Skeletal muscle tissue (tissue), 4 donors: ENCODE data around the gene PHACTR2. TPM values are rescaled to one million over a fixed set of nuclear protein-coding genes. Genes with fewer than 3 reads are reported as not detected.

Source experiments
- H3K27ac ChIP-seq: one replicate; pipeline ENCODE4 v1.7.0; 2013; ENCODE audit warnings: mild to moderate bottlenecking, low read depth, low read length, inconsistent platforms
- H3K27me3 ChIP-seq, 3 donors: one replicate each; pipeline ENCODE4 v1.7.0; 2013; ENCODE audit warnings: low read length in 3 of 3; ENCODE audit not compliant: control insufficient read depth in 3 of 3, insufficient read depth in 3 of 3
- H3K36me3 ChIP-seq, 3 donors: one replicate each; pipeline ENCODE4 v1.7.0; 2013; ENCODE audit warnings: low read length in 3 of 3; ENCODE audit not compliant: control insufficient read depth in 3 of 3, insufficient read depth in 3 of 3
- H3K4me1 ChIP-seq, 3 donors: one replicate each; pipeline ENCODE4 v1.7.0; 2013; ENCODE audit warnings: low read length in 3 of 3, mild to moderate bottlenecking in 3 of 3; ENCODE audit not compliant: control insufficient read depth in 3 of 3, insufficient read depth in 3 of 3
- H3K4me3 ChIP-seq, 3 donors: one replicate each; pipeline ENCODE4 v1.7.0; 2013; ENCODE audit warnings: low read length in 3 of 3
- H3K9ac ChIP-seq, 3 donors: one replicate each; pipeline ENCODE4 v1.7.0; 2013; ENCODE audit warnings: low read length in 3 of 3, mild to moderate bottlenecking in 3 of 3, moderate library complexity in 2 of 3, low read depth in 1 of 3
- H3K9me3 ChIP-seq, 3 donors: one replicate each; pipeline ENCODE4 v1.7.0; 2013; ENCODE audit warnings: low read length in 3 of 3; ENCODE audit not compliant: control insufficient read depth in 3 of 3
- total RNA-seq: library from RNA; depleted of rRNA; stranded (reverse); fragments of >200 nt; gene quantifications from one replicate; pipeline ENCODE4 v1.2.3, GENCODE V29; 2014
- donor health status: Osteomylitis.

PHACTR2 gene
- total RNA-seq, 1 donor from 2014 or later = 38.1 TPM

- H3K27me3 ChIP-seq = no peaks in the 10 kb centered on the region
- H3K4me3 ChIP-seq = no peak overlapping the region
- peak overlapping the region; percentile 18 for H3K27ac ChIP-seq
- H3K36me3 ChIP-seq = no peaks in the 10 kb centered on the region
- no peak overlapping the region for H3K9ac ChIP-seq
- peaks cover 2 to 30% (median 7%) of the 10 kb centered on the region in 3 donors for H3K4me1 ChIP-seq
- no peaks in the 10 kb centered on the region for H3K9me3 ChIP-seq
These were observed 9.8 kb downstream of the PHACTR2 start for GRCh38 chr6:143687591-143687990.

DNA sequence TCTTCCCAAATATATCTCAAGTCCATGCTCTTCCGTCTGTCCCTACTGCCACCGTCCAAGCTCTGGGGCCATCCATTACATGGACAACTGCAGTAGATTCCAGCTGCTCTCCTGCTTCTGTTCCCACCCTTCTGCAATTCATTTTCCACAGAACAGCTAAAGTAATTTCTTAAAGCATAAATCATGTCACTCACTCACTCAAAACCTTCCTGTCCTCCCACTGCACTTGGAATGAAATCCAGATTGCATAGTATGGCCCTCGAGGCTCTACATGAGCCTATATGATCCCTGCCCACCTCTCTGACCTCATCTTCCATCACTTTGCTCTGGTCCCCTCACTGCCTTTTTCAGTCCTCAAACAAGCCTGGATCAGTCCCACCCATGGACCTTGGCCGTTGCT is 10.9 kb downstream of the PHACTR2 start:
- peaks cover 2 to 30% (median 7%) of the 10 kb centered on the region in 3 donors for H3K4me1 ChIP-seq
- no peaks in the 10 kb centered on the region for H3K36me3 ChIP-seq
- H3K9ac ChIP-seq = no peak overlapping the region
- H3K4me3 ChIP-seq = no peak overlapping the region
- no peak overlapping the region for H3K27ac ChIP-seq
- H3K27me3 ChIP-seq = no peaks in the 10 kb centered on the region
- no peaks in the 10 kb centered on the region for H3K9me3 ChIP-seq

DNA sequence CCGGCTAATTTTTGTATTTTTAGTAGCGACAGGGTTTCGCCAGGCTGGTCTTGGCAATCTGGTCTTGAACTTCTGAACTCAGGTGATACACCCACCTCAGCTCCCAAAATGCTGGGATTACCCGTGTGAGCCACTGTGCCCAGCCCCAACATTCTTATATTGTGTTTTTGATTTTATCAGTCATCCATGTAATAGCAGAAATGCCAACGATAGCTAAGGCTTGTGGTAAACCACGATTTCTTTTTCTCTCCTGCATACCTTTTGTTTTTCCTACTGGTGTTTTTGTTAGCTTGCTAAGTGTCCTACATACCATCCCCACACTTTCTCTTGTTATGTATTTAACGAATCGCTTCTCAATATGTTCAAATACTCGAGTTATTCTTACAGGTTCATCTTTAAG is 12.1 kb downstream of the PHACTR2 start:
- Histone ChIP-seq H3K27me3 (no peaks in the 10 kb centered on the region), H3K9me3 (no peaks in the 10 kb centered on the region), H3K36me3 (no peaks in the 10 kb centered on the region), H3K27ac (no peak overlapping the region), H3K4me3 (no peak overlapping the region), H3K9ac (no peak overlapping the region), H3K4me1 (peaks cover 2 to 37% (median 7%) of the 10 kb centered on the region in 3 donors)

DNA sequence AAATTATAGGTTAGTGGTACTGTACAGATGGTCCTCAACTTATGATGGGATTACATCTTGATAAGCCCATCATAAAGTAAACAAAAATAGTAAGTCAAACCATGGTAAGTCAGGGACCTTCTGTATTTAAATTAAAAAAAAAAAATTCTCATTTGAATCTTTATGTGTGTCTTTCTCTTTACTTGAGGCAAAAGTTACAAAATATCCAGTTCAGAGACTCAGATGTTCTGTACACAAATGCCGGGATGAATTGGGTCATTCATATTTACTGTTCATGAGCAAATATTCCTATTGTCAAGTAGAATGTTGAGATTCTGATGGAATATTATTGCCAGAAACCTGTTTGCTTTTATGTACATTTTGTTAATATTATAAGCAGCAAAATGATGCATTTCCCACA is 13.4 kb downstream of the PHACTR2 start:
- Histone ChIP-seq H3K9ac (no peak overlapping the region), H3K9me3 (no peaks in the 10 kb centered on the region), H3K27ac (no peak overlapping the region), H3K4me3 (no peak overlapping the region), H3K4me1 (peaks cover 4 to 46% (median 7%) of the 10 kb centered on the region in 3 donors), H3K27me3 (no peaks in the 10 kb centered on the region), H3K36me3 (no peaks in the 10 kb centered on the region)

DNA sequence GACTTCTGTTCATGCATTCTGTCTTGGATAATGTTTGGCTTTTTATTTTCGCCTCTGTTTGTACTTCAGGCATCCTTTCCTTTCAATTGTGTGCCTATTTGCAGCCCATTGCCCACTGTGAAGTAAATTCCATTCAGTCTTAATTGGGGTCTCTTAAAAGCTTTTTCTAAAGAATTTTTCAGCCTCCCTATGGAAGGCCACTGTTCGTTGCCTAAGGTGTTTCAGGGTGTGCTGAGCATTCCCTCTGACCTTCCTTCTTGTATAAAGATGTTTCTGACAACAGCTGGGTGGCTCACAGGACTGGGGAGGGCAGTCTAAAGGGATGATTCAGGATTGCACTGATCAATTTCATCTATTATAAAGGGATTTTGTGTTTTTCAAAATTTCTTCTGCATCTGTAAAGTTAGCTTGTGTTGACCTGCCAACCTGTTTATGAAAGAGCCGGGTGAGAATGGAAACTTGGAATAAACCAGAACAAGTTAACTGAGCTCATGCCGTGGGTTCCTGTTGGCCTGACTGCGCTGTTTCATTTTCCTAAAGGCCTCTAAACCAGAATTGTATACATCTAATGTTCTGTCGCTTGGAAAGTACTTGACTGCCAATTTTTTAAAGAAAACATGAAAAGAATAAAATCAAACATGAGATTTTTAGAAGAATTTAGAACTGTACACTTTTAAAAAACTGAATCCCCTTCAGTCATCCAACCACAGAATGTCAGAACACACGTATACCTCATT is 14.3 kb downstream of the PHACTR2 start:
- no peaks in the 10 kb centered on the region for H3K27me3 ChIP-seq
- H3K4me1 ChIP-seq = peaks cover 2 to 48% (median 7%) of the 10 kb centered on the region in 3 donors
- no peak overlapping the region for H3K9ac ChIP-seq
- peak overlapping the region; percentile 1 for H3K27ac ChIP-seq
- no peaks in the 10 kb centered on the region for H3K36me3 ChIP-seq
- no peaks in the 10 kb centered on the region for H3K9me3 ChIP-seq
- H3K4me3 ChIP-seq = peak overlapping the region in 1 of 3 donors; percentile 5

- Histone ChIP-seq H3K27me3 (no peaks in the 10 kb centered on the region), H3K4me1 (peaks cover 2 to 47% (median 3%) of the 10 kb centered on the region in 3 donors), H3K4me3 (peak overlapping the region in 1 of 3 donors; percentile 5), H3K27ac (no peak overlapping the region), H3K9me3 (no peaks in the 10 kb centered on the region), H3K36me3 (no peaks in the 10 kb centered on the region), H3K9ac (no peak overlapping the region)
These were observed 14.9 kb downstream of the PHACTR2 start for GRCh38 chr6:143692696-143693095.

GRCh38 chr6:143694013-143694412 is 16.2 kb downstream of the PHACTR2 start:
- Histone ChIP-seq H3K36me3 (no peaks in the 10 kb centered on the region), H3K4me3 (no peak overlapping the region), H3K9ac (no peak overlapping the region), H3K27me3 (no peaks in the 10 kb centered on the region), H3K27ac (no peak overlapping the region), H3K4me1 (peaks cover 6 to 41% (median 6%) of the 10 kb centered on the region in 3 donors), H3K9me3 (no peaks in the 10 kb centered on the region)

DNA sequence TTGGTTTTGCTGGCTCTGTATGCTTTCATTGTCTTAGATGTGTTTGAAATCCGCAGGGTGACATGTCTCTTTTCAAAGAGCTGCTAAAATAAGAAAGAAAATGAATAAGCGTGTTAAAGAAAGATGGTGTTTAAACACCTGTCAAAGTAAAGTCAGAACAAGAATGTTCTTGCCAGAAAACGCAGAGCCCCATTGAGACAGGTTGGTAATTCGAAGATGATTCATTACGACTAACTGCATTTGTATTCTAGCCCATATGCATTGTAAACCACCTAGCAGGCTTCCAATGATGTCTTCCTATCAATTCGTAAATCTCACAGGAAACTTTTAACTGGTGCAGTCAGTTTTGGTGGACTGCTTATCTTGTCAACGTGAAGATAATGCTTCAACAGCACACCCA is 16.8 kb downstream of the PHACTR2 start:
- Histone ChIP-seq H3K27ac (no peak overlapping the region), H3K4me1 (peaks cover 8 to 44% (median 10%) of the 10 kb centered on the region in 3 donors), H3K9me3 (no peaks in the 10 kb centered on the region)

GRCh38 chr6:143695130-143695968 is 17.6 kb downstream of the PHACTR2 start:
- H3K36me3 ChIP-seq = no peaks in the 10 kb centered on the region
- H3K27ac ChIP-seq = no peak overlapping the region
- H3K4me3 ChIP-seq = no peak overlapping the region
- H3K9ac ChIP-seq = no peak overlapping the region
- peaks cover 8 to 44% (median 12%) of the 10 kb centered on the region in 3 donors for H3K4me1 ChIP-seq
- no peaks in the 10 kb centered on the region for H3K9me3 ChIP-seq
- no peaks in the 10 kb centered on the region for H3K27me3 ChIP-seq

More for the DNA sequence above, 16.8 kb downstream of the PHACTR2 start:
- Histone ChIP-seq H3K27me3 (no peaks in the 10 kb centered on the region), H3K36me3 (no peaks in the 10 kb centered on the region), H3K4me3 (no peak overlapping the region), H3K9ac (no peak overlapping the region)
